Measurements from ENCODE around the gene HNMT. TPM values are rescaled to one million over a fixed set of nuclear protein-coding genes. Genes with fewer than 3 reads are reported as not detected.

HNMT gene
- total and polyA plus RNA-seq, 2 of the 13 experiments (the other 11 are each of a cell fraction or from before 2014, with no cell fraction given) = 279 to 309 TPM

DNA sequence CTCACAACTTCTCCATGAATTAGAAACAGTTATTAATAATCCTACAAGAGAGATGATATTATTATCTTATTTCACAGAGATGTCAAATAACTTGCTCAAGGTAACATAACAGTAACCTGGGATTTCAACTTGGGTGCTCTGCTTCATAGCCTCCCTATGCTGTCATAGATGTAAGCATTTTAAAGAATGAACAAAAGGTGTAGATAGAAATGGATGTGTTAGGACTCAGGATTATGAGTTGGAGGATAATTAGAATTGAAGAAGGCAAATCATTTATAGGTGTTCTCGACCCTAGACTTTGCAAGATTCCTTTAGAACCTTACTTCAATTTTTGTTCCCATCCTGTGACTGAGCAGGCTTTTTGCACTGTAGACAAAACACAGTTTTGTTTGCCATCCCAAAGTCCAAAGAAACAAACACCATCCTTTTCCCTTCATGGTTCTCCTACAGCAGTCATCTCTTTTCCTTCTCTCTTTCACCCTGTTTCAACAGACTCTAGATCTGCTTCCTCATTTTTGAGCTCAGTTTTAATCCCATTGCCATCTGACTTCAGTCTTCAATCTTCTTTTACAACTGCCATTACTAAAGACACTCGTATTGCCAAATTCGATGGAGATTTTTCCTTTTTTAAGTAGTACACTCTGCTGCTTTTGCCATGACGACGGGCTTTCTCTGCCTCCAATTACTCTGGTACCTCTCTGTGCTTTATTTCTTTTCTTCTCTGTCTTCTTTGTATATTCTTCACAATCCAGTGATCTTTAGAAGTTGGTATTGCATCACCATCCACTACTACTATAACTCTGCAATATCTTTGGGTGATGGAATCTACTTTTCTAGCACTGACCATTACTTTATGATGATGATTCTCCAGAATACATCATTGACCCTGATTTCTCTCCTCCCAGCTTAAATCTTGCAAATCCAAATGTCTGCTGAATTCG, 4.5 kb downstream of the HNMT start (continued):
- TF ChIP-seq MAFK (conservative IDR thresholded peaks at IDR 0.05 in 1 of 2, IDR thresholded peaks at IDR 0.05 in 1 of 2; ENCODE audit: low read length in 2 of 2) = peak; percentile 94 to 97
- peak; percentile 76; the same call in 1 of the 2 replicates for TF ChIP-seq ZNF510 (CRISPR knock-in tag; IDR thresholded peaks at IDR 0.05; ENCODE audit: low read depth)
- TF ChIP-seq KAT7 (CRISPR knock-in tag; IDR thresholded peaks at IDR 0.05; ENCODE audit: borderline replicate concordance) = peak; percentile 67; the same call in 1 of the 2 replicates
- no peak for TF ChIP-seq IRX3 (CRISPR knock-in tag; IDR thresholded peaks at IDR 0.05; ENCODE audit: borderline replicate concordance, low read depth)
- TF ChIP-seq ZNF12 (CRISPR knock-in tag; IDR thresholded peaks at IDR 0.05) = 0 out of 2 replicates have a peak, but pooled peaks have one; percentile 29
- 0 out of 2 replicates have a peak, but pooled peaks have one; percentile 89 for TF ChIP-seq SP140L (CRISPR knock-in tag; IDR thresholded peaks at IDR 0.05; ENCODE audit: borderline replicate concordance)
- no peak for TF ChIP-seq ZNF737 (CRISPR knock-in tag; IDR thresholded peaks at IDR 0.05; ENCODE audit: borderline replicate concordance)
- no peak for TF ChIP-seq ZKSCAN5 (CRISPR knock-in tag; IDR thresholded peaks at IDR 0.05)
- TF ChIP-seq, protein P1, sequence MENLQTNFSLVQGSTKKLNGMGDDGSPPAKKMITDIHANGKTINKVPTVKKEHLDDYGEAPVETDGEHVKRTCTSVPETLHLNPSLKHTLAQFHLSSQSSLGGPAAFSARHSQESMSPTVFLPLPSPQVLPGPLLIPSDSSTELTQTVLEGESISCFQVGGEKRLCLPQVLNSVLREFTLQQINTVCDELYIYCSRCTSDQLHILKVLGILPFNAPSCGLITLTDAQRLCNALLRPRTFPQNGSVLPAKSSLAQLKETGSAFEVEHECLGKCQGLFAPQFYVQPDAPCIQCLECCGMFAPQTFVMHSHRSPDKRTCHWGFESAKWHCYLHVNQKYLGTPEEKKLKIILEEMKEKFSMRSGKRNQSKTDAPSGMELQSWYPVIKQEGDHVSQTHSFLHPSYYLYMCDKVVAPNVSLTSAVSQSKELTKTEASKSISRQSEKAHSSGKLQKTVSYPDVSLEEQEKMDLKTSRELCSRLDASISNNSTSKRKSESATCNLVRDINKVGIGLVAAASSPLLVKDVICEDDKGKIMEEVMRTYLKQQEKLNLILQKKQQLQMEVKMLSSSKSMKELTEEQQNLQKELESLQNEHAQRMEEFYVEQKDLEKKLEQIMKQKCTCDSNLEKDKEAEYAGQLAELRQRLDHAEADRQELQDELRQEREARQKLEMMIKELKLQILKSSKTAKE (CRISPR knock-in tag; IDR thresholded peaks at IDR 0.05; ENCODE audit: borderline replicate concordance) = no peak
- TF ChIP-seq NCOA1 (CRISPR knock-in tag; IDR thresholded peaks at IDR 0.05) = no peak
- TF ChIP-seq, protein P2, sequence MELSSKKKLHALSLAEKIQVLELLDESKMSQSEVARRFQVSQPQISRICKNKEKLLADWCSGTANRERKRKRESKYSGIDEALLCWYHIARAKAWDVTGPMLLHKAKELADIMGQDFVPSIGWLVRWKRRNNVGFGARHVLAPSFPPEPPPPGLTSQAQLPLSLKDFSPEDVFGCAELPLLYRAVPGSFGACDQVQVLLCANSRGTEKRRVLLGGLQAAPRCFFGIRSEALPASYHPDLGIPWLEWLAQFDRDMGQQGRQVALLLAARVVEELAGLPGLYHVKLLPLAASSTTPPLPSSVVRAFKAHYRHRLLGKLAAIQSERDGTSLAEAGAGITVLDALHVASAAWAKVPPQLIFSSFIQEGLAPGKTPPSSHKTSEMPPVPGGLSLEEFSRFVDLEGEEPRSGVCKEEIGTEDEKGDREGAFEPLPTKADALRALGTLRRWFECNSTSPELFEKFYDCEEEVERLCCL (CRISPR knock-in tag; IDR thresholded peaks at IDR 0.05; ENCODE audit: borderline replicate concordance) = no peak
- TF ChIP-seq, protein P3, sequence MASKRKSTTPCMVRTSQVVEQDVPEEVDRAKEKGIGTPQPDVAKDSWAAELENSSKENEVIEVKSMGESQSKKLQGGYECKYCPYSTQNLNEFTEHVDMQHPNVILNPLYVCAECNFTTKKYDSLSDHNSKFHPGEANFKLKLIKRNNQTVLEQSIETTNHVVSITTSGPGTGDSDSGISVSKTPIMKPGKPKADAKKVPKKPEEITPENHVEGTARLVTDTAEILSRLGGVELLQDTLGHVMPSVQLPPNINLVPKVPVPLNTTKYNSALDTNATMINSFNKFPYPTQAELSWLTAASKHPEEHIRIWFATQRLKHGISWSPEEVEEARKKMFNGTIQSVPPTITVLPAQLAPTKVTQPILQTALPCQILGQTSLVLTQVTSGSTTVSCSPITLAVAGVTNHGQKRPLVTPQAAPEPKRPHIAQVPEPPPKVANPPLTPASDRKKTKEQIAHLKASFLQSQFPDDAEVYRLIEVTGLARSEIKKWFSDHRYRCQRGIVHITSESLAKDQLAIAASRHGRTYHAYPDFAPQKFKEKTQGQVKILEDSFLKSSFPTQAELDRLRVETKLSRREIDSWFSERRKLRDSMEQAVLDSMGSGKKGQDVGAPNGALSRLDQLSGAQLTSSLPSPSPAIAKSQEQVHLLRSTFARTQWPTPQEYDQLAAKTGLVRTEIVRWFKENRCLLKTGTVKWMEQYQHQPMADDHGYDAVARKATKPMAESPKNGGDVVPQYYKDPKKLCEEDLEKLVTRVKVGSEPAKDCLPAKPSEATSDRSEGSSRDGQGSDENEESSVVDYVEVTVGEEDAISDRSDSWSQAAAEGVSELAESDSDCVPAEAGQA (IDR thresholded peaks at IDR 0.05; ENCODE audit: low read depth) = no peak
- TF ChIP-seq, protein P3 (CRISPR knock-in tag; IDR thresholded peaks at IDR 0.05; ENCODE audit: borderline replicate concordance) = no peak
- TF ChIP-seq ZNF761 (CRISPR knock-in tag; conservative IDR thresholded peaks at IDR 0.05) = no peak
- TF ChIP-seq MYC (CRISPR knock-in tag; IDR thresholded peaks at IDR 0.05; ENCODE audit: borderline replicate concordance) = no peak

Data from HepG2 (cell line).